ENCODE results near the gene ITIH5.
"Not testable (repeated sequence)": the region's sequence is repeated elsewhere in the genome, so short reads cannot be mapped to it uniquely, and the experiment has no call there.

Gene ITIH5

DNA sequence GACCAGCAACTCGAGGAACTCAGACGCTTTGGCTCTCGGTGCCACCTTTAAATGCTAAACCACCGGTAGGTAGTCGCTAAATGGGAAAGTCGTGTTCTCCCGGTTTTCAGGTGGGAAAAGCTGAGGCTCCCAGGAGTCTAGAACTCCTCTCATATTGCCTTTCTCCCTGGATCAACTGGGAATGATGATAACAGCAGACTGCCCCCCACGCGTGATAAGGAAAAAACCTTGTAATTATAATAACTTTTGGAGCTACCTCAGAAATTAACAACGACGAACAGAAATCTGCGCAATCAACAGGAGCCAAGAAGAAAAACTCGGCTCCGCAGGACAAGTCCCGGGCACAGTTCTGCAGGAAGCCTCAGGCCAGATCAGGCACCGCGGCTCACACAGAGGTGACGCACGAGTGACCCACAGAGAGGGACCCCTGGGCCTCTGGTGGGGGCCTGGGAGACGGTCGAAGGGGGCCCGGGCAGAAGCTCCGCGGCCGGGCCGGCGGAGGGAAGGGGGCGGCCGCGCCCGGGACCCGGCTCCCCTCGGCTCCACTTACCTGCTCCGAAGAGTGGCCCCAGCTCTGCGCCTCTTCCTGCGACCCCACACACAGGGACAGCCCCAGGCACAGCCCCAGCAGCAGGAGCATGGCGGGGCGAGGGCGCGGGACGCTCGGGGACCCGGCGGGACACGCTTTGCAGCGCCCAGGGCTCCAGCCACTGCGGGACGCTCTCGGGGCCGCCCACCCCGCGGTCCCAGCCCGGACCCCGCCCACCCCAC, at the start of gene ITIH5:
Gene ITIH5, minus strand, starts transcription at position 714 of the 771 bp plus-strand sequence. Its CDS starts 74 bp downstream, at position 640.
- Histone ChIP-seq H3K36me3 (ENCODE audit: insufficient read depth, low read length) (no peaks in the 10 kb centered on the region), H3K4me3 (peak within 1 kb of the TSS; percentile 43; the same call in 1 of the 2 replicates), H3K27ac (no peak within 1 kb of the TSS), H3K9me3 (ENCODE audit: low read depth, low read length) (no peaks in the 10 kb centered on the region), H3K9ac (ENCODE audit: insufficient read length) (no peak within 1 kb of the TSS)
- TF ChIP-seq POLR2AphosphoS5 (IDR thresholded peaks at IDR 0.05; ENCODE audit: borderline replicate concordance, low read depth, low read length) (no peak), FOXP2 (optimal IDR thresholded peaks at IDR 0.05; ENCODE audit: control extremely low read depth, extremely low read length, insufficient read depth) (no peak), EZH2 (IDR thresholded peaks at IDR 0.05) (no peak)
- DNase-seq (ENCODE audit: low read depth, low spot score) = no peak

DNA sequence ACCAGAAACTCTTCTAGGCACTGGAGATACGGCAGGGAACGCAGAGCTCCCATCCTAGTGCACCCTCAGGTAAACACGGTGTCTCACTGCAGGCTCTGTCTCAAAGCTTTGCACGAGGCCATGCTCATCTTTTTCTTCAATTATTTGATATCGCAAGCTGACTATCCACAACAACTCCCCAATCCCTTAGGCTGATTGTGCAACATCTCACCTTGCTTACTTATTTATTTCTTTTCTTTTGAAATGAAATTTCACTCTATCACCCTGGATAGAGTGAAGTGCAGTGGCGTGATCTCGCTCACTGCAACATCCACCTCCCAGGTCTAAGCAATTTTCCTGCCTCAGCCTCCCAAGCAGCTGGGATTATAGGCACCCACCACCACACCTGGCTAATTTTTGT, 48.7 kb upstream of the ITIH5 start:
- Histone ChIP-seq H3K9ac (ENCODE audit: insufficient read length) (no peak overlapping the region), H3K36me3 (ENCODE audit: insufficient read depth, low read length) (no peaks in the 10 kb centered on the region), H3K9me3 (ENCODE audit: low read depth, low read length) (no peaks in the 10 kb centered on the region), H3K4me3 (no peak overlapping the region), H3K27ac (no peak overlapping the region)
- DNase-seq (ENCODE audit: low read depth, low spot score) = no peak
- no peak for TF ChIP-seq FOXP2 (optimal IDR thresholded peaks at IDR 0.05; ENCODE audit: control extremely low read depth, extremely low read length, insufficient read depth)
- TF ChIP-seq POLR2AphosphoS5 (IDR thresholded peaks at IDR 0.05; ENCODE audit: borderline replicate concordance, low read depth, low read length) = no peak
- TF ChIP-seq EZH2 (IDR thresholded peaks at IDR 0.05) = no peak

DNA sequence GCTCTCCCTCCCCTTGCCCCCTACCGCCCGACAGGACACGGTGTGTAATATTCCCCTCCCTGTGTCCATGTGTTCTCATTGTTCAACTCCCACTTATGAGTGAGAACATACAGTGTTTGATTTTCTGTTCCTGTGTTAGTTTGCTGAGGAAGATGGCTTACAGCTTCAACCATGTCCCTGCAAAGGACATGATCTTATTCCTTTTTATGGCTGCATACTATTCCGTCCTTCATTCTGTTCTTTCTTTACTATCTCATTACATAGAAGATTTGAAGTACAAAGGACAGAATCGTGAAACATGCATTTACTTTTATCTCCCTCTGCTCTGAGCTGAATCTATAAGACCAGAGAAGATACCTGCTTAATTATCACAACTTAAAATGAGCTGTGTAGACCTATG, 44.3 kb upstream of the ITIH5 start:
- H3K36me3 ChIP-seq (ENCODE audit: insufficient read depth, low read length); H3K27ac ChIP-seq; DNase-seq (ENCODE audit: low read depth, low spot score): not testable (repeated sequence)

DNA sequence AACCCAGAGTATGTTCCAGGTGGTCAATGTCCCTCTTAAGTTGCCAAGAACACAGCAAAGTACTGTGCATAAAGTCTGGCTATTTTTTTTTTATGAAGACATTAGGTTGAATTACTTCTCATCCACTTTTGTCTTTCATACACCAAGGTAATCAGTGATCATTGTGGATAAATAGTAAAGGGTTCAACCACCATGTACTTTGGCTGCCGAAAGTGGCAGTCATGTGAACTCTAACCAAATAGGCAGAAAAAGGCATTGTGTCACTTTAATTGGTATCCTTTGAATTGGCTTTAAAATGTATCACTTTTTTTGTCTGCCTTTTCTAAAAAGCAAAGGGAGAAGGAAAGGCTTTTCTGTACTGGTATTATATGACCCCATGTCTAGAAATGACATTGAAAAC, 43.7 kb upstream of the ITIH5 start:
- TF ChIP-seq POLR2AphosphoS5 (IDR thresholded peaks at IDR 0.05; ENCODE audit: borderline replicate concordance, low read depth, low read length) (no peak), FOXP2 (optimal IDR thresholded peaks at IDR 0.05; ENCODE audit: control extremely low read depth, extremely low read length, insufficient read depth) (no peak), EZH2 (IDR thresholded peaks at IDR 0.05) (no peak)
- Histone ChIP-seq H3K4me3 (no peak overlapping the region), H3K9me3 (ENCODE audit: low read depth, low read length) (no peaks in the 10 kb centered on the region), H3K27ac (no peak overlapping the region), H3K9ac (ENCODE audit: insufficient read length) (no peak overlapping the region), H3K36me3 (ENCODE audit: insufficient read depth, low read length) (no peaks in the 10 kb centered on the region)
- no peak for DNase-seq (ENCODE audit: low read depth, low spot score)

More for the DNA sequence above, 44.3 kb upstream of the ITIH5 start:
- H3K9me3 ChIP-seq (ENCODE audit: low read depth, low read length); H3K9ac ChIP-seq (ENCODE audit: insufficient read length); H3K4me3 ChIP-seq: not testable (repeated sequence)

DNA sequence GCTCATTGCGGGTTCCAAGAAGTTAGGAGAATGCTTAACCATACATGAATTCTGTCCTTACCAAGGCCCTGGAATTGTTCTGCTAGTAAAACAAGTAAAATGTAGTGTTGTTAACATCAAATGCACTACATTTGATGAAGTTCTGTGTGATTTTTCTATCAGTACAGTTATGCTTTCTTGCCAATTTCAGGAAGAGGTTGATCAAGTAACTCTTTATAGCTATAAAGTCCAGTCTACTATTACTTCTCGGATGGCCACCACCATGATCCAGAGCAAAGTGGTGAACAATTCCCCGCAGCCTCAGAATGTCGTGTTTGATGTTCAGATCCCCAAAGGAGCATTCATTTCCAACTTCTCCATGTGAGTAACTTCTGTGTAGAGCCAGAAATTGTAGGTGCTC, 42.1 kb upstream of the ITIH5 start:
- TF ChIP-seq POLR2AphosphoS5 (IDR thresholded peaks at IDR 0.05; ENCODE audit: borderline replicate concordance, low read depth, low read length) (no peak), FOXP2 (optimal IDR thresholded peaks at IDR 0.05; ENCODE audit: control extremely low read depth, extremely low read length, insufficient read depth) (no peak), EZH2 (IDR thresholded peaks at IDR 0.05) (no peak)
- DNase-seq (ENCODE audit: low read depth, low spot score) = no peak
- no peaks in the 10 kb centered on the region for H3K9me3 ChIP-seq (ENCODE audit: low read depth, low read length)
- H3K36me3 ChIP-seq (ENCODE audit: insufficient read depth, low read length) = no peaks in the 10 kb centered on the region
- H3K27ac ChIP-seq = no peak overlapping the region
- H3K9ac ChIP-seq (ENCODE audit: insufficient read length) = no peak overlapping the region
- H3K4me3 ChIP-seq = no peak overlapping the region

DNA sequence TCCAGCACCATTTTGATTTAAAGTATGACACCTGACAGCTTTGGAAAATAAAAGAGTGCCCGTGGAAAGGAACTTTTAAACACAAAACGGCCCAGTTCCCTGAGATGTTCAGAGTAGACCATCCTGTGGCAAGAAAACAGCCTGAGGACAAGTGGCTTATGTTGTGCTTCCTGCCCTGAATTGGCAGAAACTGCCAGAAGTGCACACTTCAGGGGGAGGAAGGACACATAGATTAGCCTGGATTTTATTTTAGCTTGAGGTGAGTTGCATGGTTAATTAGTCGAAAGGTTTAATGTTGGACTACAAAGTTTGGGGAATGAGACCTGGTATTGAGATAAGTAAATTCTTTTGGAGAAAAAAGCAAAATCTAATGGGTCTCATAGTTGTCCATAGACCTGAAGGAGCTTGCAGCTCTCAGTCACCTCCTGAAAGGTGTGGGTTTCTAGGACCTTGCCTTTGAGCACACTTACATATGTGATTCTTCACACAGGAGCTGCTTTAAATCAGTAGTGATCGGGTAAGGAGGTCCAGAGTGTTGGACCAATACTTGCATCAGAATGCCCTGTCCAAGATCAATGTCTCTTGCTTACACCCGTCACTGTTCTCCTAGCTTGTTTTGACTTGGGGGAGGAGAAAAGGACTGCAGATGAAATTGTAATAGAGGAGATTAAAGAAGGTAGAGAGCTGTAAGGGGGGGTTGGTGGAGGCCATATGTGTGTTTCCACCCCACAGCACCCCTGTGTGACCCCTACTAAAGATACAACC, 41.3 kb upstream of the ITIH5 start:
- H3K27ac ChIP-seq = no peak overlapping the region
- no peaks in the 10 kb centered on the region for H3K36me3 ChIP-seq (ENCODE audit: insufficient read depth, low read length)
- H3K4me3 ChIP-seq = no peak overlapping the region
- H3K9ac ChIP-seq (ENCODE audit: insufficient read length) = no peak overlapping the region
- H3K9me3 ChIP-seq (ENCODE audit: low read depth, low read length) = no peaks in the 10 kb centered on the region
- DNase-seq (ENCODE audit: low read depth, low spot score) = no peak
- no peak for TF ChIP-seq POLR2AphosphoS5 (IDR thresholded peaks at IDR 0.05; ENCODE audit: borderline replicate concordance, low read depth, low read length)
- TF ChIP-seq FOXP2 (optimal IDR thresholded peaks at IDR 0.05; ENCODE audit: control extremely low read depth, extremely low read length, insufficient read depth) = no peak
- TF ChIP-seq EZH2 (IDR thresholded peaks at IDR 0.05) = no peak

DNA sequence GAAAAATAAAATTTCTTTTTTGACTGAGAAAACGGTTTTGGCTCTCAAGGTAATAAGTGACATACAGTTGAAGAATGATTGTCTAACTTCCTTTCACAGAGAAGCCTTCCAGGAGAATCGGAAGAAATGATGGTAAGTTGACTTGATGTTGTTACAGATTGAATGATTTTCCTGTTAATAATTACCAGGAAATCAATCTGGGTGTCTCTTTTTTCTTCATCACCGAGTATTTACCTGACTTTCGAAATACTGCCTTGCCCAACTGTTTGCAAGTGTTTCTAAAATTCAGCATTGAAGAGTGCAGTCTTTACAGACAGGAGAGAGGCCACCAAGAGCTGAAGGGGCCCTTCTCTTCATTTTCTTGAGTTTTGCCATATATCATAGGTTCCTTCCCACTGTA, 40.3 kb upstream of the ITIH5 start:
- no peak for TF ChIP-seq FOXP2 (optimal IDR thresholded peaks at IDR 0.05; ENCODE audit: control extremely low read depth, extremely low read length, insufficient read depth)
- no peak for TF ChIP-seq EZH2 (IDR thresholded peaks at IDR 0.05)
- no peak for TF ChIP-seq POLR2AphosphoS5 (IDR thresholded peaks at IDR 0.05; ENCODE audit: borderline replicate concordance, low read depth, low read length)
- Histone ChIP-seq H3K9ac (ENCODE audit: insufficient read length) (no peak overlapping the region), H3K27ac (no peak overlapping the region), H3K4me3 (no peak overlapping the region), H3K9me3 (ENCODE audit: low read depth, low read length) (no peaks in the 10 kb centered on the region), H3K36me3 (ENCODE audit: insufficient read depth, low read length) (no peaks in the 10 kb centered on the region)
- DNase-seq (ENCODE audit: low read depth, low spot score) = no peak

DNA sequence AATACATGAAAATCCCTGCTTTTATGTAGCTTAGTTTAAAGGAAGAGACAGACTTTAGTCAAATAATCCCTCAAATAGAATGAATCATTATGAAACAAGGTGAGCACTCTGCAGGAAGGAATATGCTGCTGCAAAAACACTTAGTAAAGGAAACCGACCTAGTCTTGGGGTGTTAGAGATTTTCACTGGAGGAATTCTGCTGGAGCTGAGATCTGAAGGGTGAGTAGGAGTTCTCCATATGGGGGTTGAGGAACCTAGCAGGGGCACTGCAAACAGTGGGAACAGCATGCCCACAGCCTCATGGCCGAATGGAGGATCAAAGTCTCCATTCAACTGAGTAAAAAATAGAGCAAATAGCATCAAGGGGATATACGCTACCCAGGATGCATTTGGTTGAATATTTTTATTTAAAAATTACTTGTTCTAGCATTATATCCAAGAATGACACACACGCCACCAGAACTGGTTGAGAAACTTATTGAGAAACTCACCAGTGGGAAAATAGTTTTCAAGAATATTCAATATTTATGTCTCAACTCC, 39.8 kb upstream of the ITIH5 start:
- H3K9ac ChIP-seq (ENCODE audit: insufficient read length) = no peak overlapping the region
- no peak for TF ChIP-seq EZH2 (IDR thresholded peaks at IDR 0.05)
- TF ChIP-seq FOXP2 (optimal IDR thresholded peaks at IDR 0.05; ENCODE audit: control extremely low read depth, extremely low read length, insufficient read depth) = no peak
- no peak for TF ChIP-seq POLR2AphosphoS5 (IDR thresholded peaks at IDR 0.05; ENCODE audit: borderline replicate concordance, low read depth, low read length)
- no peaks in the 10 kb centered on the region for H3K9me3 ChIP-seq (ENCODE audit: low read depth, low read length)
- H3K36me3 ChIP-seq (ENCODE audit: insufficient read depth, low read length) = no peaks in the 10 kb centered on the region
- no peak overlapping the region; the same call in 1 of the 2 replicates for H3K4me3 ChIP-seq
- no peak overlapping the region for H3K27ac ChIP-seq
- DNase-seq (ENCODE audit: low read depth, low spot score) = no peak
